GDM1 (cell line): ENCODE results near the gene MPL.
"Not testable (repeated sequence)": the region's sequence is repeated elsewhere in the genome, so short reads cannot be mapped to it uniquely, and the experiment has no call there.

ENCODE experiments used
- DNase-seq: peaks from one replicate; lab custom pipeline; 2025; lab: John Stamatoyannopoulos, UW

MPL gene

GRCh38 chr1:43379476-43379875, 41.9 kb downstream of the MPL start:
- no peak for DNase-seq

GRCh38 chr1:43381612-43382011, 44.0 kb downstream of the MPL start:
- DNase-seq, result peak; percentile 65

GRCh38 chr1:43382027-43382779, 44.6 kb downstream of the MPL start:
- DNase-seq, result no peak

- DNase-seq, result no peak
Measured at GRCh38 chr1:43383449-43383848, 45.8 kb downstream of the MPL start.

- no peak for DNase-seq
Measured at GRCh38 chr1:43386676-43387075, 49.1 kb downstream of the MPL start.

- DNase-seq, result no peak
Measured at GRCh38 chr1:43387976-43388599, 50.5 kb downstream of the MPL start.

- DNase-seq, result no peak
Measured at GRCh38 chr1:43388613-43389012, 51.0 kb downstream of the MPL start.

GRCh38 chr1:43389326-43390313, 52.0 kb downstream of the MPL start, which contains the start of the genes MED8 and SZT2:
Gene MED8 (minus strand): TSS chr1:43389800. CDS start chr1:43389764, 36 bp downstream.
Gene SZT2 (plus strand): TSS chr1:43389899. CDS start chr1:43389969, 70 bp downstream.
- peak; percentile 82 for DNase-seq

- no peak for DNase-seq
Measured at GRCh38 chr1:43392702-43393101, 55.1 kb downstream of the MPL start.

- no peak for DNase-seq
Measured at GRCh38 chr1:43395523-43395922, 57.9 kb downstream of the MPL start.

- no peak for DNase-seq
Measured at GRCh38 chr1:43396059-43396458, 58.4 kb downstream of the MPL start.

- DNase-seq, result no peak
Measured at GRCh38 chr1:43398227-43398626, 60.6 kb downstream of the MPL start.

GRCh38 chr1:43400441-43400840, 62.8 kb downstream of the MPL start:
- DNase-seq, result not testable (repeated sequence)

- no peak for DNase-seq
Measured at GRCh38 chr1:43402089-43402865, 64.7 kb downstream of the MPL start.
